NK-92 (cell line): ENCODE data around the gene CCDC88B.

Experiments
- DNase-seq: peaks from one replicate; lab custom pipeline; 2025; ENCODE audit not compliant: unreplicated experiment; lab: John Stamatoyannopoulos, UW

Gene CCDC88B

DNA sequence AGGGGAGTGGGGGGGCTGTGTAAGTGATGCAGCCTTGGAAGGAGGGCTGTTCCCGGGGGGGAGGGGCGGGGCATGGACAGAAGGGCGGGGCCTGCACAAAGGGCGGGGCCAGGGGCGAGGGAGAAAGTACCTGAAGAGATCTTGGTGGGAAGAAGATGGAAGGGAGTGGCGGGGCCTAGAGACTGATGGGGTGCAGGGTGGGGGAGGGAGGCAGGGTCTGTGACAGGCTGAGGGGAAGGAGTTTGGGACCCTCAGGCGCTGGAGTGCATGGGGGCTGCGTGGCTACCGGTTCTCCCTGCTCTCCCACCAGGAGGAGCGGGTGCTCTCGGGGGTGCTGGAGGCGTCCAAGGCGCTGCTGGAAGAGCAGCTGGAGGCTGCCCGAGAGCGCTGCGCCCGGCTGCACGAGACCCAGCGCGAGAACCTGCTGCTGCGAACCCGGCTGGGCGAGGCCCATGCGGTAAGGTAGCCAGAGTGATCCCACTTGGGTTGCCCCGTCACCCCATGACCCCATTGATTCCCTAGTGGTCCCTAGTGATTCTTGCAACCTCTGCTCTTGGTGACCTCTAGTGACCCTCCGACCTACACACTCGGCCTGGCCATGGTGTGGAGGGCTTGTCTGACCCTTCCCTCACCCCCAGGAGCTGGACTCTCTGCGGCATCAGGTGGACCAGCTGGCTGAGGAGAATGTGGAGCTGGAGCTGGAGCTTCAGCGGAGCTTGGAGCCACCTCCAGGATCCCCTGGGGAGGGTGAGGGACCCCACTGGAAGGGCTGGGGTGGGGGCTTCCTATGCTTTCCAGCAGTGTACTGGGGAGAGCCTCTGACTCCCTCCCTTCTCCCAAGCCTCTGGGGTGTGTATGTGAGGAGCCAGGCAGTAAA lies 3.1 kb downstream of the CCDC88B start:
- no peak for DNase-seq

DNA sequence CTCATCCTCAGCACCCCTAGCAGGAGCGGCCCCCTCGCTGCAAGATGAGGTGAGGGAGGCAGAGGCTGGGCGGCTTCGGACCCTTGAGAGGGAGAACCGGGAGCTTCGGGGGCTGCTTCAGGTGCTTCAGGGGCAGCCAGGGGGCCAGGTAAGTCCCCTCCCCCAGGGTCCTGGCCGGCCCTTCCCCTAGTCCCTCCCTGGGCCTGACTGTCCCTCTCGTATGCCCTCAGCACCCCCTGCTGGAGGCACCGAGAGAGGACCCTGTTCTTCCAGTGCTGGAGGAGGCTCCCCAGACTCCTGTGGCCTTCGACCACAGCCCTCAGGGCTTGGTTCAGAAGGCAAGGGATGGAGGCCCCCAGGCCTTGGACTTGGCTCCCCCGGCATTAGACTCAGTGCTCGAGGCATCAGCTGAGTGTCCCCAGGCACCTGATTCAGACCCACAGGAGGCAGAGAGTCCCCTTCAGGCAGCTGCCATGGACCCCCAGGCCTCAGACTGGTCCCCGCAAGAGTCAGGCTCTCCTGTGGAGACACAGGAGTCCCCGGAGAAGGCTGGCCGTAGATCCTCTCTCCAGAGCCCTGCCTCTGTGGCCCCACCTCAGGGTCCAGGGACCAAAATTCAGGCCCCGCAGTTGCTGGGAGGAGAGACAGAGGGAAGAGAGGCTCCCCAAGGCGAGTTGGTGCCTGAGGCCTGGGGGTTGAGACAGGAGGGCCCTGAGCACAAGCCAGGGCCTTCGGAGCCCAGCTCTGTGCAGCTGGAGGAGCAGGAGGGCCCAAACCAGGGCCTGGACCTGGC lies 4.0 kb downstream of the CCDC88B start:
- no peak for DNase-seq

DNA sequence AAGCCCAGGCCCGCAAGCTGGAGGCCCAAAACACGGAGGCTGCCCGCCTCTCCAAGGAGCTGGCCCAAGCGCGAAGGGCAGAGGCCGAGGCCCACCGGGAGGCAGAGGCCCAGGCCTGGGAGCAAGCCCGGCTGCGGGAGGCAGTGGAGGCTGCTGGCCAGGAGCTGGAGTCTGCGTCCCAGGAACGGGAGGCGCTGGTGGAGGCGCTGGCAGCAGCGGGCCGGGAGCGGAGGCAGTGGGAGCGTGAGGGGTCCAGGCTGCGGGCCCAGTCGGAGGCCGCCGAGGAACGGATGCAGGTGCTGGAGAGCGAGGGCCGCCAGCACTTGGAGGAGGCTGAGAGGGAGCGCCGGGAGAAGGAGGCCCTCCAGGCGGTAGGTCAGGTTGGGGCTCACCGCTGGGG lies 4.8 kb downstream of the CCDC88B start:
- no peak for DNase-seq

DNA sequence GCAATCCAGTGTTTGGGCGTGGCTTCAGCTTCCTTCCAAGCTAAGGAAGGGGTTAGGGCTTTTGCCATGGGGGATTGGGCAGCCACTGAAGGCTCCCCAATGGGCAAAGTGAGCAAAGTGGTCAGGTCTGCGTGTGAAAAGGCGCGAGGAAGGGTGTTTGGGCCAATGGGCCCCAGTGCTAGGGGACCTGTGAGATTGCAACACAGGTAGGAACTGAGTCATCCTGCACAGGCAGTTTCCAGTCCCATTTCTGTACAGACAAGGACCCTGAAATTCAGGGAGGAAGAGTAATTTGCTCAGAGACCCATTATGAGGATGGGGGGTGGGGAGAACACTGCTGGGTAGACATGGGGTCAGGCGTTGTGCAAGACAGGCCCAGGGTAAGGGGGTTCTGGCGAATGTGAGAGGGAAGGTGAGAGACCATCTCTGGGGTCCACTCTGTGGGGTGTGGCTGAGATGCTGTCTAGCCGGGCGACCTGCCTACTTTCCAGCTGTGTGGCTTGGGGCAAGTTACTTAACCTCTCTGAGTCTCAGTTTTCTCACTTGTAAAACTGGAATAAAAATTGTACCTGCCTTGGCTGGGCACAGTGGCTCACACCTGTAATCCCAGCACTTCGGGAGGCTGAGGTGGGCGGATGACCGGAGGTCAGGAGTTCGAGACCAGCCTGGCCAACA lies 7.3 kb downstream of the CCDC88B start:
- no peak for DNase-seq

DNA sequence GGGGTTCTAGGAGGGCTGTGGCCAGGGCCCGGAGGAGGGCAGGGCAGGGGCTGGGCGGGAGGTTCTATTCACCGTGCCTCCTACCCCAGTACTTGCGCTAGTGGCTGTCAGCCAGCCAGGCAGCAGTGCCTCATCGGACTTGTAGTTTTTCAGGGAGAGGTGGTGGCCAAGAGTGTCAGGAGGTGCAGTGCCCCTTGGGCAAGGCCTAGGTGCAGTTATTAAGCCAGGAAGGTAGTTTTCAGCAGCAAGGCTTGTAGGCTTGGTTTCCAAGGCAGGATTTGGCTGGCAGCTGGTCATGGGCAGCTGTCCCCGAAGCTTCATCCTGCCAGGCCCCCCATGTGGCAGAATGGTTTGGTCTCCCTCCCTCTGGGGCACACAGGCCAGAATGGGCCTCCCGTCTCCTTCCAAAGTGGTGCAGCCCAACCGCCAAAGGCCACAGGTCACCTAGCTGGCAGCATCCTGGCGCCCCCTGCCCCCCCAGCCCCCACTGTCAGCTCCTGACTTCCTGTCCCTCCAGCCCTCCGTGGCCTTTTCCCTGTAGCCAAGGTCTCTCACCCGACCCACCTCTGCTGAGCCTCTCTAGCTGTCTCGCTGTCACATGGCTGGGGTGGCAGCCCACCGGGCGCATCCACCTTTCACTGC lies 8.5 kb downstream of the CCDC88B start:
- no peak for DNase-seq

DNA sequence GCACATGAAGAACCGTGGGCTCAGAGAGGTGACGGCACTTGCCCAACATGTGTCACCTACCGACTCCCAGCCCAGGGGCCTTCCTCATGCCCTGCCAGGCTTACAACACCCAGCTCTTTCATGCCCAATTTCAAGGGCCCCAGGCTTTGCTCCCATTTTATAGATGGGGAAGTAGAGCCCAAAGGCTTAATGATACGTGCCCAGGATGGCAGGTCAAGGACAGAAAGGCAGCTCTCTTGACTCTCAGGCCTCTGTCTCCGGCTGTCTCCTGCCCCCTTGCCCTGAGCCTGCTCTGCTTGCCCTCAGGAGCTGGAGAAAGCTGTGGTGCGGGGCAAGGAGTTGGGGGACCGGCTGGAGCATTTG lies 9.0 kb downstream of the CCDC88B start:
- DNase-seq: no peak

DNA sequence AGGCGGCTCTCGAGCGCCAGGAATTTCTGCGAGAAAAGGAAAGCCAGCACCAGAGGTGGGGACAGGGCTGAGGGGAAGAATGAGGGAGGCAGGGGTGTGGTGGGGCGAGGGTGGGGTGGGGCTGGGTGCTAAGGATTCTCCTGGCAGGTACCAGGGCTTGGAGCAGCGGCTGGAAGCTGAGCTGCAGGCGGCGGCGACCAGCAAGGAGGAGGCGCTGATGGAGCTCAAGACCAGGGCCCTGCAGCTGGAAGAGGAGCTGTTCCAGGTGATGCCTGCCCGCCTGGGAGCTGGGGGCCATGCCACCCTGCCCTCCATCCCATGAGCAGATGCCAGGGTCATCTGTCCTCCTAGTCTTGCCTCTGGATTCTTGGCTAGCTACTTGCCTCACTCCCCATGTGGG lies 9.4 kb downstream of the CCDC88B start:
- DNase-seq: no peak

DNA sequence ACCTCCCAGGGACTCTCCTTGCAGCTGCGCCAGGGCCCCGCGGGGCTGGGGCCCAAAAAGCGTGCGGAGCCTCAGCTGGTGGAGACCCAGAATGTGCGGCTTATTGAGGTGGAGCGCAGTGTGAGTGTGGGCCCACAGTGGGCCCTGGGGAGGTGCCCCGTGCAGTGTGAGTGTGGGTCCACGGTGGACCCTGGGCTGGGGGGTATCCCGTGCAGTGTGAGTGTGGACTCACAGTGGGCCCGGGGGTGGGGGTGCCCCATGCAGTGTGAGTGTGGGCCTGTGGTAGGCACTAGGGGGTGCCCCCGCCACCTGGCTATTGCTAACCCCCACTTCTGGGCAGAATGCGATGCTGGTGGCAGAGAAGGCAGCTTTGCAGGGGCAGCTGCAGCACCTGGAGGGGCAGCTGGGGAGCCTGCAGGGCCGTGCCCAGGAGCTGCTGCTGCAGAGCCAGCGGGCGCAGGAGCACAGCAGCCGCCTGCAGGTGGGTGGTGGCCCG lies 11.2 kb downstream of the CCDC88B start:
- DNase-seq: no peak

DNA sequence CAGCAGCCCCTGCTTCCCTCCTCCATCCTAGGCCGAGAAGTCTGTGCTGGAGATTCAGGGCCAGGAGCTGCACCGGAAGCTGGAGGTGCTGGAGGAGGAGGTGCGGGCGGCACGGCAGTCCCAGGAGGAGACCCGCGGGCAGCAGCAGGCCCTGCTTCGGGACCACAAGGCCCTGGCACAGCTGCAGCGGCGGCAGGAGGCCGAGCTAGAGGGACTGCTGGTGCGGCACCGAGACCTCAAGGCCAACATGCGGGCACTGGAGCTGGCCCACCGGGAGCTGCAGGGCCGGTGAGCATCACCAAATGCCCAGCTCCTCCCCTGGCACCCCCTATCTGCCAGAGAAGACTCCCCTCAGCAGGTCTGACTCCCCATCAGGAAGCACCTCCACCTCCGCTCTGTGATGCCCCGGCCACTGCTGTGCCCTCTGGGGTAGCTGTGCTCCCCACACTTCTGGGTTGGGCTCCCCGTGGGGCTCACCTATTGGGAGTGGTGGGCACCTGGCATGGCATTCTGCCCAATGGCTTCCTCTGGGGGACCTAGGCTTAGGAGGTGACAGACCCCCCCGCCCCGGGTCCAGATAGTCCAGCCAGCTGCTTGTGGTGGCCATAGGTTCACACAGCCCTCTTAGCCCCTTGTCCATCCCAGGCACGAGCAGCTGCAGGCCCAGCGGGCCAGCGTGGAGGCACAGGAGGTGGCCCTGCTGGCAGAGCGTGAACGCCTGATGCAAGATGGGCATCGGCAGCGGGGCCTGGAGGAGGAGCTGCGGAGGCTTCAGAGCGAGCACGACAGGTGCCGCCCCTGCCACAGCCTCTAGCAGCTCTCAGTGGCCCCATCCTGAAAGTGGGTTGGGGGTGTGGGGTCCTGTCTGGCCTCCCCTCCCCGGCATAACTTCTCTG lies 12.3 kb downstream of the CCDC88B start:
- no peak for DNase-seq

DNA sequence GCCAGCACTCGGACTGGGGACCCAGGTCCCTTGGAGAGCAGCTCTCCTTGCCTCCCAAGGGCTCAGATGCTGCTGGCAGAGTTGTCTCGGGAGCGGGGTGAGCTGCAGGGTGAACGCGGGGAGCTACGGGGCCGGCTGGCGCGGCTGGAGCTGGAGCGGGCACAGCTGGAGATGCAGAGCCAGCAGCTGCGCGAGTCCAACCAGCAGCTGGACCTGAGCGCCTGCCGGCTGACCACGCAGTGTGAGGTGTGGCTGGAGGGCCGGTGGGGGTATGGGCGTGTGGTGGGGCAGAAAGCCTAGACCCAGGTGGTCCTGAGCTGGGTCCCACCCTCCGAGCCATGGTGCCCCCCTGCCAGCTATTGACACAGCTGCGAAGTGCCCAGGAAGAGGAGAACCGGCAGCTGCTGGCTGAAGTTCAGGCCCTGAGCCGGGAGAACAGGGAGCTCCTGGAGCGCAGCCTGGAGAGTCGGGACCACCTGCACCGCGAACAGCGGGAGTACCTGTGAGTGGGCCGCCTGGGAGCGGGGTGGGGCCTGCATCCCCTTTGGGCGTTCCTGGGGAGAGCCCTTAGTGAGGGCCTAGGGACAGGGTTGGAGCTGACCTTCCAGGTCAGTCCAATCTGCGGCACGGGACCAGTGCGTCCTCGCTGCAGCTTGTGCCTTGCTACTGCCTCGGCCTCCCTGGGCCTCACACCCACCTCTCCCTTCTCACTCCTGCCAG lies 13.2 kb downstream of the CCDC88B start:
- DNase-seq: no peak

DNA sequence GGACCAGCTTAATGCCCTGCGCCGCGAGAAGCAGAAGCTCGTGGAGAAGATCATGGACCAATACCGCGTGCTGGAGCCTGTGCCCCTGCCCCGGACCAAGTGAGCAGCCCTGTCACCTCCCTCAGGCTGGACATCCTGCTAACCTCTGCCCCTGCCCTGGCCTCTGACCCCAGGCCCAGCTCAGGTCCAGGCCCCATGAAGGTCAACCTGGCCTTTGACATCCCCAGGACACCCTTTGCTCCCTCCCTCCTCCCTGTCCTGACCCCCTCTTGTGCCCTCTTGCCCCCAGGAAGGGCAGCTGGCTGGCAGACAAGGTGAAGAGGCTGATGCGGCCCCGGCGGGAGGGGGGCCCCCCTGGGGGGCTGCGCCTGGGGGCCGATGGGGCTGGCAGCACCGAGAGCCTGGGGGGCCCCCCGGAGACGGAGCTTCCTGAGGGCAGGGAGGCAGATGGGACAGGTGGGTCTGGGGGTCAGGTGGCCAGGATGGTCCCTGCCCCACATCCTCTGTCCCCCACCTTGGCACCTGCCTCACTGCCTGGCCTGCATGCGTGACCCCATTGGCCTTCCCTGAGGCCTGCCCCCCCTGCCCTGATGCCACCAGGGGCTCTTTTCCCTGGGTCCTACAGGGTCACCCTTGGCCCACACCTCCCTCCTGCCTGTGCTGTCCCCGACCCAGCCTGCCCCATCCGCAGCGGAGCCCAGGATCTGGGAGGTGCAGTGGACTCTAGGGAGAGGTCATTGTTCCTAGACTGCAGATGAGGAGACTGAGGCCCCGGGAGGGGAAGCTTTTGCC lies 13.9 kb downstream of the CCDC88B start:
- DNase-seq: no peak

DNA sequence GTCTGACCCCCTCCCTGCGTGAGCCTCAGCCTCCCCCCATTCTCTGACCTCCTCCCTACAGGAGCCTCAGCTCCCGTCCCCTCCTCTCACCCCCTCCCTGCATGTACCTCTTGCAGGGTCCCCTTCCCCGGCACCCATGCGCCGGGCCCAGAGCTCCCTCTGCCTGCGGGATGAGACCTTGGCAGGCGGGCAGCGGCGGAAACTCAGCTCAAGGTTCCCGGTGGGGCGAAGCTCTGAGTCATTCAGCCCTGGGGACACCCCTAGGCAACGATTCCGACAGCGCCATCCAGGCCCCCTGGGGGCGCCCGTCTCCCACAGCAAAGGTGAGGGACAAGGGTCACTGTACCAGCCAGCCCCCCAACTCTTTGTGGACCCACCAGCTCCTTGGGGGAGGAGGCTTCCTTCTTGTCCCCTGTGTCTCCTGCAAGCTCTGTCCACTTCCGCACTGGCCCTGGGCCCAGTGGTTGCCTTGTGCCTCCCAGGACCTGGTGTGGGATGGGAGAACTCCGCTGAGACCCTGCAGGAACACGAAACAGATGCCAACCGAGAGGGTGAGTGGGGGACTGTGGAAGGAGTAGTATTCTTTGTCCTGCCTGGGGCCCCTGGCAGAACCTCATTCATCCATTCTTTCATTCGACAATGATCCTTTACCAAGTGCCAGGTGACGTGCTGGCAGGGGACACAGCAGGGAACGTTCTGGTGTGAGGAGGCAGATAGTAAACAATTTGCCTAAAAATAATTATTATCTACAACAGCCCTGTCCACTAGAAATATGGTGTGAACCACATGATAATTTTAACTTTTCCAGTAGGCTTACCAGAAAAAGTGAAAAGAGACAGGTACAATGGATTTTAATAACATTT lies 15.3 kb downstream of the CCDC88B start:
- DNase-seq: no peak

DNA sequence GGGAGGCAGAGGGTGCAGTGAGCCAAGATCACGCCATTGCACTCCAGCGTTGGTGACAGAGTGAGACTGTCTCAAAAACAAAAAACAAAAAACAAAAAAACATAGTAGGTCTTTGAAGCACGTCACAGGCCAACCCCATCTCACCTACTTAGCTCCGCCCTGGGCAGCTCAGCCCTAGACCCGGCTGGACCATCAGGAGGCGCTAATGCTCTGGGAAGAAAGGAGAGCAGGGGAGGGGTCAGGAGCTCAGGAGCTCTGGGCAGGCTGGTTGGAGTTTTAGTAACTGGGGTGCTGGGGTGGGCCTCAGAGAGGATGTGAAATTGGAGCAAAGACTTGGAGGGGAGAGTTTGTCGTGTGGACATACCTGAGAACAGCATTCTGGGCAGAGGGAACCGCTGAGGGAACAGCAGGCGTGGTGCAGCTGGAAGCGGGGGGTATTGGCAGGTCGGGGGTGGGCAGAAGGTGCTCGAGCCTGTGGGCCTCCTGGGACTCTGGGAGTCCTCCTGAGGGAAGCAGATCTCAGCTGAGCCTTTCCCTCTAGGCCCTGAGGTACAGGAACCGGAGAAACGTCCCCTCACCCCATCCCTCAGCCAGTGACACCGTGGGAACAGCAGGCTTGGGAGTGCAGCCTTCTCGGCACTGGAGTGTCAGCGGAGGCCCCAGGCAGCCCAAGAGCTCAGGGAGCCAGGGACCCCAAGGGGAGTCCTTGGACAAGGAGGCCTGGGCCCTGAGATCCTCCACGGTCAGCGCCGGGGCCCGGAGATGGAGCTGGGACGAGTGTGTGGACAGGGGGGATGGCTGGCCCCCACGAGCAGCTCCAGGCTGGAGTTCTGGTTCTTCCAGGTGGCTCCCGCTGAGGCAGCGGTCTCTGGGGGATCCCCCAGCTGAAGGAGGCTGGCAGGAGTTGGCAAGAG lies 16.8 kb downstream of the CCDC88B start:
- no peak for DNase-seq

DNA sequence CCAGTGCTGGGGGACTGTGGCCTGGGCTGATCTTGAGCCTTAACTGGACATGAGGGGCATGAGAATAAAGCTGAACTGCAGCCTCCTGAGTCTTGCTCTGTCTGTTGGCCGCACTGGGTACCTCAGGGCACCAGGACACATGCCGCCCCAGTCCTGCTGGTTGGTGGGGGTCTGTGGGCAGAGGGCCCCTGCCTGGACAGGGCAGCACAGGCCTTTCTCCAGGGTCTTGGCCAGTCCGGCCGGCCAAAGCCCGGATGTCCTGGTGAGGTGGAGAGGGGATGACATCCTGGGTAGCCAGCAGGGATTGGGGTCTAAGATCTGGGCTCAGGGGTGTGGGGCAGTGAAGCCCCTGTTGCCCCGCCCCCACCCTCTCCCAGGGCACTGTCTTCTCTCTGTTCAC lies 17.4 kb downstream of the CCDC88B start:
- DNase-seq: no peak

DNA sequence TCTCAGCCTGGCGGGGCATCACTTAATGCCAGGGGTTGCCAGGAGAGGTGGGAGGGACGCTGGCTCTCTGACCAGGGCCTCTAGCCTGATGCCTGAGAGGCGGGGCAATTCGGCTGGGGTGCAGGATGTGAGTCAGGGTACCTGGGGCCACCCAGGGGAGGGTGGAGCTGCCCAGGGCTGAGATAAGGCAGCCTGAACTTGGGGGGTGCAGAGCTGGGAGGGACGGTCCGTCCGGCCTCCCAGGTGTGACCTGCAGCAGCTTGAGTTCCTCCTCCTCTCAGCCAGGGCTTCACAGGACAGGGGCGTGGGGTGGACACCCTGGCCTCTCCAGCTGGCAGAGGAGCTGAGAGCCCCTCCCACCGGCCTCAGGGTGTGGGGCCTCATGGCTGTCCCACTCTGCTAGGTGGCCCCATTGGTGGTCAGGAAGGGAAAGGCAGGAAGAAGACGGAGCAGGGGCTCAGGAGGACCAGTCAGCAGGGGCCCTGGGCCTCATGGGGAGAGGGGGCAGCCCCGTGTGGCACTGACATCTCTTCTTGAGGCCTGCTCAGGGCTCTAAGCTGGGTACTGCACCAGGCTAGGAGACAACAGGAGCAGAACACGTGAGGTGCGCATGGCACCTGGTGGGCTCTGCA lies 18.0 kb downstream of the CCDC88B start:
- no peak for DNase-seq

DNA sequence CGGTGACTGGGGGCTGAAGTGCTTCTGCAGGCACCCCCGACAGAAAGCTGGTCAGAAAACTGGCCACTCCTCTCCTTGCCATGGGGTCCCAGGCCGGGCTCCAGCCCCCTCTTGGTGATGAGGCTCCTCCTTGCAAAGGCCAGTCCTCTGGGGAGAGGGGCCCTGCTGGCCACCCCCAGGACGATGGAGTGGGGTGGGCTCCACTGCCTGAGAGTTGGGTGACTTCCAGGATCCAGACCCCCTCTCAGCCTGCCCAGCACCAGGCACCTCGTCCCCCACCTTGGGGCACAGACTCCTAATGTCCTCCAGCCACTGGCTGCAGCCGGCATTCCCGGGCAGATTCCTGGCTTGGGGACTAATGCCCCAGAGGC lies 18.5 kb downstream of the CCDC88B start:
- no peak for DNase-seq
